WTC11 (cell line): ENCODE data around the gene SPATS2. TPM values are rescaled to one million over a fixed set of nuclear protein-coding genes. Genes with fewer than 3 reads are reported as not detected.
A peak's percentile ranks its signal among the peaks of the same experiment; 100 is the strongest.

Experiments used
- ATAC-seq: fragments of 200-7000 bp; cut with Tn5 transposase; 2 replicates; pipeline ENCODE4 v1.10.0; 2021; ENCODE audit warnings: mild to moderate bottlenecking, moderate library complexity
- CTCF ChIA-PET: fragments of 300-600 bp; sonication (Branson Sonifier 250); formaldehyde crosslinking; loops from one replicate; lab custom pipeline; 2021; ENCODE audit warnings: antibody characterized with exemption; lab: Charles Lee
- POLR2A ChIA-PET: fragments of 350-600 bp; sonication (Branson Sonifier 250); formaldehyde crosslinking; loops from one replicate; lab custom pipeline; 2021; ENCODE audit warnings: antibody characterized with exemption; lab: Charles Lee
- DNase-seq: peaks from one replicate; pipeline ENCODE4 v3.0.0; 2021; ENCODE audit warnings: low spot score
- H3K27ac Mint-ChIP-seq: 2 replicates; pipeline ENCODE4 v1.8.0; 2021; ENCODE audit warnings: mixed read lengths
- H3K27me3 Mint-ChIP-seq: 2 replicates; pipeline ENCODE4 v1.8.0; 2021; ENCODE audit warnings: low read depth, mild to moderate bottlenecking, moderate library complexity, mixed read lengths
- H3K36me3 Mint-ChIP-seq: 2 replicates; pipeline ENCODE4 v1.8.0; 2021; ENCODE audit warnings: mixed read lengths
- H3K4me1 Mint-ChIP-seq: 2 replicates; pipeline ENCODE4 v1.8.0; 2022; ENCODE audit warnings: mixed read lengths
- H3K4me3 Mint-ChIP-seq: 2 replicates; pipeline ENCODE4 v1.8.0; 2021; ENCODE audit warnings: mild to moderate bottlenecking, moderate library complexity, mixed read lengths
- H3K9me3 Mint-ChIP-seq: 2 replicates; pipeline ENCODE4 v1.8.0; 2021; ENCODE audit warnings: mixed read lengths
- ATF3 ChIP-seq: sonication (generic); formaldehyde crosslinking; conservative IDR thresholded peaks from 2 replicates; pipeline ENCODE4 v1.8.1; 2022; ENCODE audit warnings: mild to moderate bottlenecking, missing genetic modification reagents
- CREM ChIP-seq: sonication (generic); formaldehyde crosslinking; IDR thresholded peaks from 2 replicates; pipeline ENCODE4 v1.8.1; 2022; ENCODE audit warnings: mild to moderate bottlenecking, missing genetic modification reagents, moderate library complexity
- GRHL2 ChIP-seq: fragments of 250-450 bp; sonication (Bioruptor Pico); IDR thresholded peaks from 2 replicates; pipeline ENCODE4 v1.8.0; 2022; ENCODE audit warnings: mild to moderate bottlenecking, moderate library complexity; ENCODE audit not compliant: insufficient replicate concordance, severe bottlenecking
- GTF2I ChIP-seq: fragments of 250-450 bp; sonication (Bioruptor Pico); conservative IDR thresholded peaks from 2 replicates; pipeline ENCODE4 v1.4.0; 2021; ENCODE audit warnings: mild to moderate bottlenecking
- JUN ChIP-seq: sonication (generic); formaldehyde crosslinking; IDR thresholded peaks from 2 replicates; pipeline ENCODE4 v1.8.0; 2023; ENCODE audit warnings: mild to moderate bottlenecking, missing genetic modification reagents
- NR2C2 ChIP-seq: sonication (generic); formaldehyde crosslinking; IDR thresholded peaks from 2 replicates; pipeline ENCODE4 v1.8.0; 2022; ENCODE audit warnings: mild to moderate bottlenecking, missing genetic modification reagents
- RELA ChIP-seq: sonication (generic); formaldehyde crosslinking; IDR thresholded peaks from 2 replicates; pipeline ENCODE4 v1.8.1; 2022; ENCODE audit warnings: missing genetic modification reagents, mild to moderate bottlenecking, borderline replicate concordance
- SMAD4 ChIP-seq: sonication (generic); formaldehyde crosslinking; IDR thresholded peaks from 2 replicates; pipeline ENCODE4 v1.8.0; 2022; ENCODE audit warnings: mild to moderate bottlenecking, missing genetic modification reagents
- TEAD4 ChIP-seq: sonication (generic); formaldehyde crosslinking; IDR thresholded peaks from 2 replicates; pipeline ENCODE4 v1.8.0; 2022; ENCODE audit warnings: mild to moderate bottlenecking, missing genetic modification reagents
- ZBTB43 ChIP-seq: sonication (generic); formaldehyde crosslinking; IDR thresholded peaks from 2 replicates; pipeline ENCODE4 v1.8.1; 2023; ENCODE audit warnings: mild to moderate bottlenecking, missing genetic modification reagents
- ZNF263 ChIP-seq: sonication (generic); formaldehyde crosslinking; IDR thresholded peaks from 2 replicates; pipeline ENCODE4 v1.8.1; 2022; ENCODE audit warnings: low read depth, mild to moderate bottlenecking, moderate library complexity, missing genetic modification reagents
- ZNF416 ChIP-seq: fragments of 250-450 bp; sonication (Bioruptor Pico); IDR thresholded peaks from 2 replicates; pipeline ENCODE4 v1.9.0; 2021; ENCODE audit warnings: mild to moderate bottlenecking, inconsistent platforms
- total RNA-seq: library from RNA; stranded (reverse); gene quantifications from 3 replicates; pipeline ENCODE4 v1.2.3, GENCODE V29; 2021
- TF ChIP-seq, protein P1 (sequence below): fragments of 250-450 bp; sonication (Bioruptor Pico); IDR thresholded peaks from 2 replicates; pipeline ENCODE4 v1.9.0; 2021; ENCODE audit warnings: mild to moderate bottlenecking, borderline replicate concordance
- TF ChIP-seq, protein P2 (sequence below): fragments of 250-450 bp; sonication (Bioruptor Pico); IDR thresholded peaks from 2 replicates; pipeline ENCODE4 v2.1.2; 2022; ENCODE audit warnings: mild to moderate bottlenecking, moderate library complexity
- TF ChIP-seq, protein P3 (sequence below): sonication (generic); formaldehyde crosslinking; IDR thresholded peaks from 2 replicates; pipeline ENCODE4 v1.8.0; 2023; ENCODE audit warnings: missing genetic modification reagents, mild to moderate bottlenecking, borderline replicate concordance
- TF ChIP-seq, protein P4 (sequence below): sonication (generic); formaldehyde crosslinking; IDR thresholded peaks from 2 replicates; pipeline ENCODE4 v1.8.1; 2023; ENCODE audit warnings: mild to moderate bottlenecking, missing genetic modification reagents, moderate library complexity

Gene SPATS2
- total RNA-seq, 1 experiment from 2014 or later: 25.9 TPM

DNA sequence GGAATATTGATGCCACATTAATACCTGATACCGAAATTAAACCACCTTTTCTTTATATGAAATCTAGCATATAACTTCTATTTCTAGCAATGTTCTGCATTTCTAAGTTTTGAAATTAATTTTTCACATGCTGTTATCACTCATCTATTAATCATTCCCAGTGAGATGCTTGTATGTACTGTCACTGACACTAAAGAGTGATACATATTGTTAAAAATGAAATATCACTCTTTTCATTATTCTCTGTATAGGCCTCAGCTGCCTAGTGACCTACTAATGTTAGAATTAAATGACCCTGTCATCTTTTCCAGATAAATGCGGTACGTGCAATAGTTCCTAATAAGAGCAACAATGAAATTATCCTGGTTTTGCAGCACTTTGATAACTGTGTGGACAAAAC is 121.9 kb downstream of the SPATS2 start:
- Mint-ChIP-seq H3K4me1 (peaks cover 33% of the 10 kb centered on the region), H3K4me3 (no peak overlapping the region), H3K36me3 (peaks cover 3% of the 10 kb centered on the region; the same call in 1 of the 2 replicates), H3K9me3 (no peaks in the 10 kb centered on the region), H3K27me3 (no peaks in the 10 kb centered on the region), H3K27ac (peak overlapping the region; percentile 65; the same call in 1 of the 2 replicates)
- ChIA-PET CTCF (no interaction called here), POLR2A (no interaction called here)
- ATAC-seq (no peak), DNase-seq (no peak)
- TF ChIP-seq ZNF416: no peak
- no peak for TF ChIP-seq TEAD4
- TF ChIP-seq, protein P1, sequence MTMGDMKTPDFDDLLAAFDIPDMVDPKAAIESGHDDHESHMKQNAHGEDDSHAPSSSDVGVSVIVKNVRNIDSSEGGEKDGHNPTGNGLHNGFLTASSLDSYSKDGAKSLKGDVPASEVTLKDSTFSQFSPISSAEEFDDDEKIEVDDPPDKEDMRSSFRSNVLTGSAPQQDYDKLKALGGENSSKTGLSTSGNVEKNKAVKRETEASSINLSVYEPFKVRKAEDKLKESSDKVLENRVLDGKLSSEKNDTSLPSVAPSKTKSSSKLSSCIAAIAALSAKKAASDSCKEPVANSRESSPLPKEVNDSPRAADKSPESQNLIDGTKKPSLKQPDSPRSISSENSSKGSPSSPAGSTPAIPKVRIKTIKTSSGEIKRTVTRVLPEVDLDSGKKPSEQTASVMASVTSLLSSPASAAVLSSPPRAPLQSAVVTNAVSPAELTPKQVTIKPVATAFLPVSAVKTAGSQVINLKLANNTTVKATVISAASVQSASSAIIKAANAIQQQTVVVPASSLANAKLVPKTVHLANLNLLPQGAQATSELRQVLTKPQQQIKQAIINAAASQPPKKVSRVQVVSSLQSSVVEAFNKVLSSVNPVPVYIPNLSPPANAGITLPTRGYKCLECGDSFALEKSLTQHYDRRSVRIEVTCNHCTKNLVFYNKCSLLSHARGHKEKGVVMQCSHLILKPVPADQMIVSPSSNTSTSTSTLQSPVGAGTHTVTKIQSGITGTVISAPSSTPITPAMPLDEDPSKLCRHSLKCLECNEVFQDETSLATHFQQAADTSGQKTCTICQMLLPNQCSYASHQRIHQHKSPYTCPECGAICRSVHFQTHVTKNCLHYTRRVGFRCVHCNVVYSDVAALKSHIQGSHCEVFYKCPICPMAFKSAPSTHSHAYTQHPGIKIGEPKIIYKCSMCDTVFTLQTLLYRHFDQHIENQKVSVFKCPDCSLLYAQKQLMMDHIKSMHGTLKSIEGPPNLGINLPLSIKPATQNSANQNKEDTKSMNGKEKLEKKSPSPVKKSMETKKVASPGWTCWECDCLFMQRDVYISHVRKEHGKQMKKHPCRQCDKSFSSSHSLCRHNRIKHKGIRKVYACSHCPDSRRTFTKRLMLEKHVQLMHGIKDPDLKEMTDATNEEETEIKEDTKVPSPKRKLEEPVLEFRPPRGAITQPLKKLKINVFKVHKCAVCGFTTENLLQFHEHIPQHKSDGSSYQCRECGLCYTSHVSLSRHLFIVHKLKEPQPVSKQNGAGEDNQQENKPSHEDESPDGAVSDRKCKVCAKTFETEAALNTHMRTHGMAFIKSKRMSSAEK (CRISPR knock-in tag): no peak
- TF ChIP-seq, protein P2, sequence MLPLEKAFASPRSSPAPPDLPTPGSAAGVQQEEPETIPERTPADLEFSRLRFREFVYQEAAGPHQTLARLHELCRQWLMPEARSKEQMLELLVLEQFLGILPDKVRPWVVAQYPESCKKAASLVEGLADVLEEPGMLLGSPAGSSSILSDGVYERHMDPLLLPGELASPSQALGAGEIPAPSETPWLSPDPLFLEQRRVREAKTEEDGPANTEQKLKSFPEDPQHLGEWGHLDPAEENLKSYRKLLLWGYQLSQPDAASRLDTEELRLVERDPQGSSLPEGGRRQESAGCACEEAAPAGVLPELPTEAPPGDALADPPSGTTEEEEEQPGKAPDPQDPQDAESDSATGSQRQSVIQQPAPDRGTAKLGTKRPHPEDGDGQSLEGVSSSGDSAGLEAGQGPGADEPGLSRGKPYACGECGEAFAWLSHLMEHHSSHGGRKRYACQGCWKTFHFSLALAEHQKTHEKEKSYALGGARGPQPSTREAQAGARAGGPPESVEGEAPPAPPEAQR (CRISPR knock-in tag): no peak
- no peak for TF ChIP-seq SMAD4 (CRISPR knock-in tag)
- TF ChIP-seq ATF3 (CRISPR knock-in tag): no peak
- TF ChIP-seq JUN (CRISPR knock-in tag): no peak
- TF ChIP-seq CREM (CRISPR knock-in tag): no peak
- TF ChIP-seq ZNF263: no peak
- no peak for TF ChIP-seq GRHL2 (CRISPR knock-in tag)
- no peak for TF ChIP-seq RELA (CRISPR knock-in tag)
- TF ChIP-seq, protein P3, sequence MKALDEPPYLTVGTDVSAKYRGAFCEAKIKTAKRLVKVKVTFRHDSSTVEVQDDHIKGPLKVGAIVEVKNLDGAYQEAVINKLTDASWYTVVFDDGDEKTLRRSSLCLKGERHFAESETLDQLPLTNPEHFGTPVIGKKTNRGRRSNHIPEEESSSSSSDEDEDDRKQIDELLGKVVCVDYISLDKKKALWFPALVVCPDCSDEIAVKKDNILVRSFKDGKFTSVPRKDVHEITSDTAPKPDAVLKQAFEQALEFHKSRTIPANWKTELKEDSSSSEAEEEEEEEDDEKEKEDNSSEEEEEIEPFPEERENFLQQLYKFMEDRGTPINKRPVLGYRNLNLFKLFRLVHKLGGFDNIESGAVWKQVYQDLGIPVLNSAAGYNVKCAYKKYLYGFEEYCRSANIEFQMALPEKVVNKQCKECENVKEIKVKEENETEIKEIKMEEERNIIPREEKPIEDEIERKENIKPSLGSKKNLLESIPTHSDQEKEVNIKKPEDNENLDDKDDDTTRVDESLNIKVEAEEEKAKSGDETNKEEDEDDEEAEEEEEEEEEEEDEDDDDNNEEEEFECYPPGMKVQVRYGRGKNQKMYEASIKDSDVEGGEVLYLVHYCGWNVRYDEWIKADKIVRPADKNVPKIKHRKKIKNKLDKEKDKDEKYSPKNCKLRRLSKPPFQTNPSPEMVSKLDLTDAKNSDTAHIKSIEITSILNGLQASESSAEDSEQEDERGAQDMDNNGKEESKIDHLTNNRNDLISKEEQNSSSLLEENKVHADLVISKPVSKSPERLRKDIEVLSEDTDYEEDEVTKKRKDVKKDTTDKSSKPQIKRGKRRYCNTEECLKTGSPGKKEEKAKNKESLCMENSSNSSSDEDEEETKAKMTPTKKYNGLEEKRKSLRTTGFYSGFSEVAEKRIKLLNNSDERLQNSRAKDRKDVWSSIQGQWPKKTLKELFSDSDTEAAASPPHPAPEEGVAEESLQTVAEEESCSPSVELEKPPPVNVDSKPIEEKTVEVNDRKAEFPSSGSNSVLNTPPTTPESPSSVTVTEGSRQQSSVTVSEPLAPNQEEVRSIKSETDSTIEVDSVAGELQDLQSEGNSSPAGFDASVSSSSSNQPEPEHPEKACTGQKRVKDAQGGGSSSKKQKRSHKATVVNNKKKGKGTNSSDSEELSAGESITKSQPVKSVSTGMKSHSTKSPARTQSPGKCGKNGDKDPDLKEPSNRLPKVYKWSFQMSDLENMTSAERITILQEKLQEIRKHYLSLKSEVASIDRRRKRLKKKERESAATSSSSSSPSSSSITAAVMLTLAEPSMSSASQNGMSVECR (CRISPR knock-in tag): no peak
- TF ChIP-seq ZBTB43: no peak
- no peak for TF ChIP-seq GTF2I
- TF ChIP-seq, protein P4, sequence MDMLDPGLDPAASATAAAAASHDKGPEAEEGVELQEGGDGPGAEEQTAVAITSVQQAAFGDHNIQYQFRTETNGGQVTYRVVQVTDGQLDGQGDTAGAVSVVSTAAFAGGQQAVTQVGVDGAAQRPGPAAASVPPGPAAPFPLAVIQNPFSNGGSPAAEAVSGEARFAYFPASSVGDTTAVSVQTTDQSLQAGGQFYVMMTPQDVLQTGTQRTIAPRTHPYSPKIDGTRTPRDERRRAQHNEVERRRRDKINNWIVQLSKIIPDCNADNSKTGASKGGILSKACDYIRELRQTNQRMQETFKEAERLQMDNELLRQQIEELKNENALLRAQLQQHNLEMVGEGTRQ (CRISPR knock-in tag): no peak
- TF ChIP-seq NR2C2: no peak
- TF ChIP-seq, all 79 proteins: peak for 0
